CD14-positive monocyte (primary cell): ENCODE results near the gene RGS17. TPM values are rescaled to one million over a fixed set of nuclear protein-coding genes. Genes with fewer than 3 reads are reported as not detected.

Experiments
- DNase-seq, 3 donors: peaks; one replicate each; pipeline ENCODE4 v3.0.0-alpha.2; 2011 to 2022
- H2AFZ ChIP-seq: 2 replicates; pipeline ENCODE4 v1.6.0; 2012; ENCODE audit warnings: mild to moderate bottlenecking, low read depth, low read length, inconsistent platforms; ENCODE audit not compliant: insufficient read depth, poor library complexity, severe bottlenecking
- H3K27ac ChIP-seq, 2 donors: 1 replicate in 1 of 2; 2 replicates in 1 of 2; pipeline ENCODE4 v1.5.1; 2012 to 2013; ENCODE audit warnings: low read length in 2 of 2, control low read depth in 1 of 2, inconsistent platforms in 1 of 2, low read depth in 1 of 2, mild to moderate bottlenecking in 1 of 2
- H3K27me3 ChIP-seq, 2 donors: one replicate each; pipeline versions ENCODE4 v1.6.0 to v1.6.1; 2011 to 2013; ENCODE audit warnings: low read length in 2 of 2; ENCODE audit not compliant: control insufficient read depth in 2 of 2, insufficient read depth in 2 of 2
- H3K36me3 ChIP-seq, 2 donors: replicated peaks in 1 of 2; 1 replicate in 1 of 2; 2 replicates in 1 of 2; pipeline versions ENCODE4 v1.5.1 to v1.6.1; 2012 to 2013; ENCODE audit warnings: low read length in 2 of 2, control low read depth in 1 of 2, inconsistent platforms in 1 of 2, mild to moderate bottlenecking in 1 of 2; ENCODE audit not compliant: insufficient read depth in 2 of 2, control insufficient read depth in 1 of 2
- H3K4me1 ChIP-seq, 2 donors: 1 replicate in 1 of 2; 2 replicates in 1 of 2; pipeline versions ENCODE4 v1.5.1 to v1.6.1; 2012 to 2013; ENCODE audit warnings: low read length in 2 of 2, control low read depth in 1 of 2, inconsistent platforms in 1 of 2, mild to moderate bottlenecking in 1 of 2, moderate library complexity in 1 of 2; ENCODE audit not compliant: insufficient read depth in 2 of 2, control insufficient read depth in 1 of 2
- H3K4me2 ChIP-seq: replicated peaks from 2 replicates; pipeline ENCODE3; 2012; ENCODE audit warnings: low read length, moderate library complexity, mild to moderate bottlenecking; ENCODE audit not compliant: poor library complexity, severe bottlenecking; ENCODE audit errors: extremely low read depth
- H3K4me3 ChIP-seq, 3 experiments: fragments of 200-600 bp in 1 of 3; sonication (generic) in 1 of 3; replicated peaks in 1 of 3; 1 replicate in 2 of 3; 2 replicates in 1 of 3; pipeline ENCODE4 v1.5.1; 2011 to 2013; ENCODE audit warnings: low read length in 3 of 3, mild to moderate bottlenecking in 3 of 3, control low read depth in 2 of 3, low read depth in 2 of 3, inconsistent platforms in 1 of 3, moderate library complexity in 1 of 3
- H3K79me2 ChIP-seq: 2 replicates; pipeline ENCODE4 v1.6.0; 2012; ENCODE audit warnings: mild to moderate bottlenecking, control low read depth, inconsistent platforms, low read length, moderate library complexity; ENCODE audit not compliant: insufficient read depth
- H3K9ac ChIP-seq: 2 replicates; pipeline ENCODE4 v1.6.0; 2017; ENCODE audit warnings: low read length, mild to moderate bottlenecking; ENCODE audit not compliant: insufficient read depth, poor library complexity, severe bottlenecking
- H3K9me3 ChIP-seq, 2 donors: replicated peaks in 1 of 2; 1 replicate in 1 of 2; 2 replicates in 1 of 2; pipeline versions ENCODE4 v1.5.1 to v1.6.1; 2012 to 2013; ENCODE audit warnings: low read length in 2 of 2, control low read depth in 1 of 2; ENCODE audit not compliant: control insufficient read depth in 1 of 2, insufficient read depth in 1 of 2
- H4K20me1 ChIP-seq: 2 replicates; pipeline ENCODE4 v1.6.0; 2012; ENCODE audit warnings: mild to moderate bottlenecking, low read length, control low read depth, moderate library complexity; ENCODE audit not compliant: insufficient read depth
- H3K27ac Mint-ChIP-seq, 7 donors: one replicate each; pipeline ENCODE4 v1.8.0; 2020; ENCODE audit warnings: mild to moderate bottlenecking in 7 of 7, mixed read lengths in 7 of 7, moderate library complexity in 6 of 7, inconsistent platforms in 2 of 7
- H3K27me3 Mint-ChIP-seq, 3 donors: one replicate each; pipeline ENCODE4 v1.8.0; 2021 to 2022; ENCODE audit warnings: low read depth in 3 of 3, mild to moderate bottlenecking in 3 of 3, mixed read lengths in 3 of 3, moderate library complexity in 3 of 3, inconsistent platforms in 1 of 3
- H3K36me3 Mint-ChIP-seq, 2 donors: one replicate each; pipeline ENCODE4 v1.8.0; 2020; ENCODE audit warnings: mixed read lengths in 2 of 2, inconsistent platforms in 1 of 2, mild to moderate bottlenecking in 1 of 2
- H3K4me1 Mint-ChIP-seq: one replicate; pipeline ENCODE4 v1.8.0; 2020; ENCODE audit warnings: mild to moderate bottlenecking, mixed read lengths
- H3K4me3 Mint-ChIP-seq, 2 donors: one replicate each; pipeline ENCODE4 v1.8.0; 2020; ENCODE audit warnings: mild to moderate bottlenecking in 2 of 2, mixed read lengths in 2 of 2, moderate library complexity in 1 of 2
- H3K9me3 Mint-ChIP-seq, 7 donors: one replicate each; pipeline ENCODE4 v1.8.0; 2020 to 2022; ENCODE audit warnings: mixed read lengths in 7 of 7, mild to moderate bottlenecking in 6 of 7, moderate library complexity in 6 of 7, inconsistent platforms in 2 of 7
- WGBS: methylation state at CpG from one replicate; pipeline ENCODE4 v1.1.5; 2013; ENCODE audit warnings: missing lambda C conversion rate; ENCODE audit not compliant: insufficient coverage; 5-methylcytosine and 5-hydroxymethylcytosine counted together
- intact Hi-C, 2 donors: fragments of 100-400 bp; cut with micrococcal nuclease; formaldehyde crosslinking; loops; one replicate each; pipeline versions ENCODE4 v1.15.0 to v1.15.1; 2023
- polyA plus RNA-seq, 3 donors: library from polyadenylated mRNA; depleted of rRNA in 1 of 3; unstranded in 2 of 3; stranded (reverse) in 1 of 3; fragments of 300-500 nt in 2 of 3; fragments of >200 nt in 1 of 3; fragmentation: Illumina TruSeq in 2 of 3; gene quantifications; 1 replicate in 2 of 3; 2 replicates in 1 of 3; pipeline ENCODE4 v1.2.3, GENCODE V29; 2012 to 2021
- TF ChIP-seq, protein P1 (sequence below): fragments of 200-600 bp; IDR thresholded peaks from one replicate; pipeline ENCODE4 v1.8.0; 2022; ENCODE audit warnings: antibody characterized with exemption, mild to moderate bottlenecking

Gene RGS17
- polyA plus RNA-seq, 3 donors, result not detected

DNA sequence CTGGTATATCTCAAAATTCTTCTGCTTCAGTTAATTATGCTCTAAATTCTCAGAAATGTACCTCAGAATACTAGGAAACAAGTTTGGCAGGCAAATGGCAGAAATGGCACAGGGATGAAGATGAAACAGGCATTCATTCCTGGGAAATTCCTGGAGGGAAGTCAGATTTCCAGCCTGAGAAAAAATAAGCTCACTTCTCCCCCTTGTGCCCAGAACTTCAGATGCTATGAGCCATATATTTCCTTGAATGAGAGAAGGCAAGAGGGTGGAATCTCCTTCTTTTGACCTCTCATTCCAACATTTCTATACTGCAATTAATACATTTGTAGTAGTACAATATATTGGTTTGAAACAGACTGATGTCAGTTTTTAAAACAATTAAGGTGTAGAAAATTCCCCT, 22.8 kb downstream of the RGS17 start:
- H3K4me3 Mint-ChIP-seq, result no peak overlapping the region
- Histone ChIP-seq H3K79me2 (no peaks in the 10 kb centered on the region), H3K9me3 (peaks cover 0 to 8% of the 10 kb centered on the region in 2 donors), H3K27me3 (no peaks in the 10 kb centered on the region), H3K27ac (no peak overlapping the region), H4K20me1 (no peaks in the 10 kb centered on the region), H3K4me3 (no peak overlapping the region), H3K36me3 (no peaks in the 10 kb centered on the region), H3K9ac (no peak overlapping the region), H3K4me1 (no peaks in the 10 kb centered on the region), H2AFZ (no peak overlapping the region), H3K4me2 (no peak overlapping the region)
- peaks cover 0 to 11% (median 3%) of the 10 kb centered on the region in 3 donors for H3K27me3 Mint-ChIP-seq
- intact Hi-C loops, result no loop called here
- TF ChIP-seq, protein P1, sequence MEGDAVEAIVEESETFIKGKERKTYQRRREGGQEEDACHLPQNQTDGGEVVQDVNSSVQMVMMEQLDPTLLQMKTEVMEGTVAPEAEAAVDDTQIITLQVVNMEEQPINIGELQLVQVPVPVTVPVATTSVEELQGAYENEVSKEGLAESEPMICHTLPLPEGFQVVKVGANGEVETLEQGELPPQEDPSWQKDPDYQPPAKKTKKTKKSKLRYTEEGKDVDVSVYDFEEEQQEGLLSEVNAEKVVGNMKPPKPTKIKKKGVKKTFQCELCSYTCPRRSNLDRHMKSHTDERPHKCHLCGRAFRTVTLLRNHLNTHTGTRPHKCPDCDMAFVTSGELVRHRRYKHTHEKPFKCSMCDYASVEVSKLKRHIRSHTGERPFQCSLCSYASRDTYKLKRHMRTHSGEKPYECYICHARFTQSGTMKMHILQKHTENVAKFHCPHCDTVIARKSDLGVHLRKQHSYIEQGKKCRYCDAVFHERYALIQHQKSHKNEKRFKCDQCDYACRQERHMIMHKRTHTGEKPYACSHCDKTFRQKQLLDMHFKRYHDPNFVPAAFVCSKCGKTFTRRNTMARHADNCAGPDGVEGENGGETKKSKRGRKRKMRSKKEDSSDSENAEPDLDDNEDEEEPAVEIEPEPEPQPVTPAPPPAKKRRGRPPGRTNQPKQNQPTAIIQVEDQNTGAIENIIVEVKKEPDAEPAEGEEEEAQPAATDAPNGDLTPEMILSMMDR, result no peak
- no peaks in the 10 kb centered on the region for H3K36me3 Mint-ChIP-seq
- no peak for DNase-seq
- no peaks in the 10 kb centered on the region for H3K4me1 Mint-ChIP-seq
- peaks cover 5 to 13% (median 7%) of the 10 kb centered on the region in 7 donors for H3K9me3 Mint-ChIP-seq
- no peak overlapping the region for H3K27ac Mint-ChIP-seq

DNA sequence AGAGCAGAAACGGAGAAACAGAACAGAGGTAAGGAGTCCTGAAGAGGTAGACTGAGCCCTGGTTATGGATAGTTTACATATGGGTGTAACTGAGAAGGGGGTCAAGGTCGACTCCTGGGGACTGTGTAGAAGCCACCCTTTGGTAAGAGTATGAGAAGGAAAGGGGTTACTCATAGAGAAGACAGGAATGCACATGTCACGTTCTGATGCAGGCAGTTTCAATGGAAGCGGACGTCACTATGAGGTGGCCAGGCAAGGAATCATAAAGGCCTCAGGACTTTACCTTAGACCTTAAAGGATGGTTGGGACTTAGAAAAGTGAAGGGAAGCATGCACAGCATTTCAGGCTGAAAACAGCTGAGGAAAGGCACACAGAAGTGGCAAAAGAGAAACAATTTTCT, 25.1 kb downstream of the RGS17 start:
- Histone ChIP-seq H3K4me2 (no peak overlapping the region), H3K36me3 (no peaks in the 10 kb centered on the region), H3K27me3 (no peaks in the 10 kb centered on the region), H4K20me1 (no peaks in the 10 kb centered on the region), H3K4me3 (no peak overlapping the region), H3K4me1 (no peaks in the 10 kb centered on the region), H3K27ac (no peak overlapping the region), H3K79me2 (no peaks in the 10 kb centered on the region), H3K9me3 (peaks cover 0 to under 1% of the 10 kb centered on the region in 2 donors), H2AFZ (no peak overlapping the region), H3K9ac (no peak overlapping the region)
- Mint-ChIP-seq H3K36me3 (no peaks in the 10 kb centered on the region), H3K4me3 (no peak overlapping the region), H3K27me3 (peaks cover 0 to 6% (median 3%) of the 10 kb centered on the region in 3 donors), H3K4me1 (no peaks in the 10 kb centered on the region), H3K9me3 (peaks cover 0 to 3% (median 2%) of the 10 kb centered on the region in 7 donors), H3K27ac (no peak overlapping the region)
- intact Hi-C loops, result no loop called here
- DNase-seq, result no peak
- TF ChIP-seq, protein P1, result no peak
- WGBS, result 85% methylated on average over 4 of the region's 5 CpGs
